ENCODE data around the gene RFX8. TPM values are rescaled to one million over a fixed set of nuclear protein-coding genes. Genes with fewer than 3 reads are reported as not detected.

Gene RFX8
- total RNA-seq, 1 experiment from 2014 or later = not detected

DNA sequence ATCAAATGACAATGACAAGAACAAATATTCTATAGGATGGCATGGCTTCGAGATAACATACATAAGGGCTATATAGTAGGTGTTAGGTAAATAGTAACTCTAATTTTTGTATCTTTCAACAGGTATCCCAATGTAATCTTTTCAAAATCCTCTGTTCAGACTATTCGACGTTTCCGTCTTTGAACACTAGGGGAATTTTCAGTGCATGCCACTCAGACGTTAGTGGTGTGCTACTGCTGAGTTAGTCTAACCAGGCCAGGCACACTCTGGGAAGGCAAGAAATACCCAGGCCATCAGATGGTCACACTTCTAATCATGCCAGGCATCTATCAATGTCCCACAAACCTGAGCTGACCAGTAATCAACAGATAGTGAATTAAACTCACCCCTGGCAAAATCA is 73.0 kb downstream of the RFX8 start:
- Histone ChIP-seq H3K4me3 (ENCODE audit: low read depth, low read length) (no peak overlapping the region), H3K4me1 (peaks cover 34% of the 10 kb centered on the region), H3K27me3 (replicated peaks; ENCODE audit: control insufficient read depth, insufficient read depth, low read length) (no peaks in the 10 kb centered on the region), H3K36me3 (ENCODE audit: control insufficient read depth, insufficient read depth, low read length) (no peaks in the 10 kb centered on the region), H3K9me3 (no peaks in the 10 kb centered on the region)
- H3K4me1 Mint-ChIP-seq (ENCODE audit: low read depth, unreplicated experiment) = peaks cover 35% of the 10 kb centered on the region
- TF ChIP-seq CTCF (IDR thresholded peaks at IDR 0.05; ENCODE audit: insufficient read depth in 1 of 2, low read depth in 1 of 2, low read length in 1 of 2, severe bottlenecking in 1 of 2, unreplicated experiment in 1 of 2) = no peak
- ChIA-PET CTCF (no interaction called here), POLR2A (no interaction called here)
- BruUV-seq (replicated peaks) = no TSS peak
- H3K4me3 Mint-ChIP-seq (ENCODE audit: unreplicated experiment) = no peak overlapping the region
- no peaks in the 10 kb centered on the region for H3K27me3 Mint-ChIP-seq (ENCODE audit: insufficient read depth, unreplicated experiment)
- H3K36me3 Mint-ChIP-seq (ENCODE audit: insufficient read depth, unreplicated experiment) = no peaks in the 10 kb centered on the region
- intact Hi-C loops (cut with micrococcal nuclease; ENCODE audit: unreplicated experiment) = no loop called here
- H3K27ac Mint-ChIP-seq (ENCODE audit: unreplicated experiment) = peak overlapping the region; percentile 61
- DNase-seq = no peak
- no peaks in the 10 kb centered on the region for H3K9me3 Mint-ChIP-seq (ENCODE audit: unreplicated experiment)

DNA sequence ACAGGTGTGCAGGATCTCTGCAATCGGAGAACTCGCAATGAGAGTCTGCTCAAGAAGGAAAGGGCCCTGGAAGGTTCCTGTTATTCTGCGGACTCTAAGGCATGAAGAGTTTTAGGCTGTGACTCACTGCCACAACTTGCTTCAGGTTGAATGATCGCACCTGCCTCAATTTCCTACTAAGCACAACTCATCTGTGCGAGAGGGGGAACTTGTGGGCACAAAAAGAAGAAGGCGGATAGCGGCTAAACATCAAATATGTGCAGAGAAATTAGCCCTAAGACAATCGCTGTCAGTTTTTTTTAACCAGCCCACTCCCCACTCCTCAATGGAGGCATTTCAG is 73.6 kb downstream of the RFX8 start:
- Mint-ChIP-seq H3K36me3 (ENCODE audit: insufficient read depth, unreplicated experiment) (no peaks in the 10 kb centered on the region), H3K4me1 (ENCODE audit: low read depth, unreplicated experiment) (peaks cover 37% of the 10 kb centered on the region), H3K27me3 (ENCODE audit: insufficient read depth, unreplicated experiment) (no peaks in the 10 kb centered on the region), H3K4me3 (ENCODE audit: unreplicated experiment) (no peak overlapping the region), H3K27ac (ENCODE audit: unreplicated experiment) (no peak overlapping the region), H3K9me3 (ENCODE audit: unreplicated experiment) (no peaks in the 10 kb centered on the region)
- BruUV-seq (replicated peaks) = no TSS peak
- Histone ChIP-seq H3K4me3 (ENCODE audit: low read depth, low read length) (no peak overlapping the region), H3K4me1 (peaks cover 40% of the 10 kb centered on the region), H3K9me3 (no peaks in the 10 kb centered on the region), H3K36me3 (ENCODE audit: control insufficient read depth, insufficient read depth, low read length) (no peaks in the 10 kb centered on the region), H3K27me3 (replicated peaks; ENCODE audit: control insufficient read depth, insufficient read depth, low read length) (no peaks in the 10 kb centered on the region)
- TF ChIP-seq CTCF (IDR thresholded peaks at IDR 0.05; ENCODE audit: insufficient read depth in 1 of 2, low read depth in 1 of 2, low read length in 1 of 2, severe bottlenecking in 1 of 2, unreplicated experiment in 1 of 2) = no peak
- intact Hi-C loops (cut with micrococcal nuclease; ENCODE audit: unreplicated experiment) = no loop called here
- CTCF ChIA-PET = no interaction called here
- no peak for DNase-seq
- POLR2A ChIA-PET = no interaction called here

GRCh38 chr2:101400506-101401325 is 74.2 kb downstream of the RFX8 start:
- BruUV-seq (replicated peaks) = no TSS peak
- Mint-ChIP-seq H3K4me3 (ENCODE audit: unreplicated experiment) (no peak overlapping the region), H3K27ac (ENCODE audit: unreplicated experiment) (peak overlapping the region; percentile 28), H3K36me3 (ENCODE audit: insufficient read depth, unreplicated experiment) (no peaks in the 10 kb centered on the region), H3K4me1 (ENCODE audit: low read depth, unreplicated experiment) (peaks cover 43% of the 10 kb centered on the region), H3K9me3 (ENCODE audit: unreplicated experiment) (no peaks in the 10 kb centered on the region), H3K27me3 (ENCODE audit: insufficient read depth, unreplicated experiment) (no peaks in the 10 kb centered on the region)
- DNase-seq = no peak
- ChIA-PET POLR2A (no interaction called here), CTCF (no interaction called here)
- no peaks in the 10 kb centered on the region for H3K36me3 ChIP-seq (ENCODE audit: control insufficient read depth, insufficient read depth, low read length)
- intact Hi-C loops (cut with micrococcal nuclease; ENCODE audit: unreplicated experiment) = no loop called here
- TF ChIP-seq CTCF (IDR thresholded peaks at IDR 0.05; ENCODE audit: insufficient read depth in 1 of 2, low read depth in 1 of 2, low read length in 1 of 2, severe bottlenecking in 1 of 2, unreplicated experiment in 1 of 2) = no peak
- peaks cover 43% of the 10 kb centered on the region for H3K4me1 ChIP-seq
- no peaks in the 10 kb centered on the region for H3K27me3 ChIP-seq (replicated peaks; ENCODE audit: control insufficient read depth, insufficient read depth, low read length)
- H3K4me3 ChIP-seq (ENCODE audit: low read depth, low read length) = no peak overlapping the region
- no peaks in the 10 kb centered on the region for H3K9me3 ChIP-seq
